Fibroblast of lung (primary cell): Measurements from ENCODE around the gene MEIOC. TPM values are rescaled to one million over a fixed set of nuclear protein-coding genes. Genes with fewer than 3 reads are reported as not detected.

Experiments
- DNase-seq, 2 donors: peaks; one replicate each; pipeline versions ENCODE4 v3.0.0 to v3.0.0-alpha.2; 2010; ENCODE audit warnings: low read depth in 2 of 2
- H2AFZ ChIP-seq: 2 replicates; pipeline ENCODE4 v1.5.1; 2012; ENCODE audit warnings: low read length, control low read depth, inconsistent platforms
- H3K27ac ChIP-seq: 2 replicates; pipeline ENCODE4 v1.5.1; 2011; ENCODE audit warnings: low read length, control low read depth; ENCODE audit not compliant: insufficient read depth
- H3K27me3 ChIP-seq: 2 replicates; pipeline ENCODE4 v1.5.1; 2011; ENCODE audit warnings: mild to moderate bottlenecking, low read length; ENCODE audit not compliant: control insufficient read depth, insufficient read depth
- H3K36me3 ChIP-seq: 2 replicates; pipeline ENCODE4 v1.5.1; 2011; ENCODE audit warnings: low read length; ENCODE audit not compliant: control insufficient read depth, insufficient read depth
- H3K4me1 ChIP-seq: 2 replicates; pipeline ENCODE4 v1.5.1; 2011; ENCODE audit warnings: low read length; ENCODE audit not compliant: control insufficient read depth, insufficient read depth; ENCODE audit errors: extremely low read depth
- H3K4me2 ChIP-seq: 2 replicates; pipeline ENCODE4 v1.5.1; 2011; ENCODE audit warnings: low read length, control low read depth; ENCODE audit not compliant: insufficient read depth; ENCODE audit errors: extremely low read depth
- H3K4me3 ChIP-seq, 4 experiments: fragments of 200-600 bp in 1 of 4; sonication (generic) in 1 of 4; replicated peaks in 1 of 4; 2 replicates each; pipeline ENCODE4 v1.5.1; 2011 to 2016; ENCODE audit warnings: low read length in 4 of 4, low read depth in 3 of 4, mild to moderate bottlenecking in 3 of 4, control low read depth in 2 of 4, inconsistent platforms in 1 of 4, mixed read lengths in 1 of 4; ENCODE audit not compliant: insufficient read depth in 1 of 4; ENCODE audit errors: control extremely low read depth in 1 of 4
- H3K79me2 ChIP-seq: 2 replicates; pipeline ENCODE4 v1.5.1; 2012; ENCODE audit warnings: mild to moderate bottlenecking, low read length, inconsistent platforms; ENCODE audit not compliant: control insufficient read depth, insufficient read depth
- H3K9ac ChIP-seq: 2 replicates; pipeline ENCODE4 v1.5.1; 2011; ENCODE audit warnings: mild to moderate bottlenecking, low read length, control low read depth; ENCODE audit not compliant: insufficient read depth
- H3K9me3 ChIP-seq: 2 replicates; pipeline ENCODE4 v1.5.1; 2012; ENCODE audit warnings: low read depth, low read length; ENCODE audit not compliant: control insufficient read depth, insufficient read depth
- H4K20me1 ChIP-seq: 2 replicates; pipeline ENCODE4 v1.5.1; 2011; ENCODE audit warnings: low read length; ENCODE audit not compliant: control insufficient read depth, insufficient read depth; ENCODE audit errors: extremely low read depth
- EZH2 ChIP-seq: IDR thresholded peaks from 2 replicates; pipeline ENCODE4 v1.5.1; 2012; ENCODE audit warnings: low read length, control low read depth, mild to moderate bottlenecking; ENCODE audit errors: missing control alignments
- polyA plus RNA-seq, 2 donors: library from polyadenylated mRNA; depleted of rRNA in 1 of 2; stranded (reverse) in 1 of 2; unstranded in 1 of 2; fragments of >200 nt; gene quantifications; 2 replicates each; pipeline ENCODE4 v1.2.1, GENCODE V29; 2011 to 2012; ENCODE audit warnings: missing spikeins in 1 of 2
- total RNA-seq: library from RNA; depleted of rRNA; stranded (reverse); fragments of >200 nt; gene quantifications from 2 replicates; pipeline ENCODE4 v1.2.1, GENCODE V29; 2014
- TF ChIP-seq, protein P1 (sequence below), 2 donors: IDR thresholded peaks in 1 of 2; conservative IDR thresholded peaks in 1 of 2; 1 replicate in 1 of 2; 2 replicates in 1 of 2; pipeline ENCODE4 v1.5.1; 2011 to 2012; ENCODE audit warnings: low read length in 2 of 2, control low read depth in 1 of 2, inconsistent platforms in 1 of 2, low read depth in 1 of 2, mild to moderate bottlenecking in 1 of 2

The MEIOC gene
- total and polyA plus RNA-seq, 2 donors (not counting 1 experiment from before 2014, with no cell fraction given): under 0.01 to 0.07 TPM

GRCh38 chr17:44608727-44609435 lies 47.4 kb upstream of the MEIOC start:
- no peak overlapping the region for H3K4me2 ChIP-seq
- H3K27ac ChIP-seq: no peak overlapping the region
- H3K79me2 ChIP-seq: no peaks in the 10 kb centered on the region
- DNase-seq: no peak
- H3K9me3 ChIP-seq: no peaks in the 10 kb centered on the region
- H3K27me3 ChIP-seq: no peaks in the 10 kb centered on the region
- no peak overlapping the region for H3K9ac ChIP-seq
- H2AFZ ChIP-seq: no peak overlapping the region
- H3K4me3 ChIP-seq: no peak overlapping the region
- TF ChIP-seq, protein P1, sequence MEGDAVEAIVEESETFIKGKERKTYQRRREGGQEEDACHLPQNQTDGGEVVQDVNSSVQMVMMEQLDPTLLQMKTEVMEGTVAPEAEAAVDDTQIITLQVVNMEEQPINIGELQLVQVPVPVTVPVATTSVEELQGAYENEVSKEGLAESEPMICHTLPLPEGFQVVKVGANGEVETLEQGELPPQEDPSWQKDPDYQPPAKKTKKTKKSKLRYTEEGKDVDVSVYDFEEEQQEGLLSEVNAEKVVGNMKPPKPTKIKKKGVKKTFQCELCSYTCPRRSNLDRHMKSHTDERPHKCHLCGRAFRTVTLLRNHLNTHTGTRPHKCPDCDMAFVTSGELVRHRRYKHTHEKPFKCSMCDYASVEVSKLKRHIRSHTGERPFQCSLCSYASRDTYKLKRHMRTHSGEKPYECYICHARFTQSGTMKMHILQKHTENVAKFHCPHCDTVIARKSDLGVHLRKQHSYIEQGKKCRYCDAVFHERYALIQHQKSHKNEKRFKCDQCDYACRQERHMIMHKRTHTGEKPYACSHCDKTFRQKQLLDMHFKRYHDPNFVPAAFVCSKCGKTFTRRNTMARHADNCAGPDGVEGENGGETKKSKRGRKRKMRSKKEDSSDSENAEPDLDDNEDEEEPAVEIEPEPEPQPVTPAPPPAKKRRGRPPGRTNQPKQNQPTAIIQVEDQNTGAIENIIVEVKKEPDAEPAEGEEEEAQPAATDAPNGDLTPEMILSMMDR (conservative IDR thresholded peaks at IDR 0.05 in 1 of 2, IDR thresholded peaks at IDR 0.05 in 1 of 2; ENCODE audit: low read depth in 1 of 2, low read length in 2 of 2): no peak
- TF ChIP-seq EZH2: no peak
- no peaks in the 10 kb centered on the region for H3K36me3 ChIP-seq
- peaks cover 8% of the 10 kb centered on the region for H3K4me1 ChIP-seq
- no peaks in the 10 kb centered on the region for H4K20me1 ChIP-seq

DNA sequence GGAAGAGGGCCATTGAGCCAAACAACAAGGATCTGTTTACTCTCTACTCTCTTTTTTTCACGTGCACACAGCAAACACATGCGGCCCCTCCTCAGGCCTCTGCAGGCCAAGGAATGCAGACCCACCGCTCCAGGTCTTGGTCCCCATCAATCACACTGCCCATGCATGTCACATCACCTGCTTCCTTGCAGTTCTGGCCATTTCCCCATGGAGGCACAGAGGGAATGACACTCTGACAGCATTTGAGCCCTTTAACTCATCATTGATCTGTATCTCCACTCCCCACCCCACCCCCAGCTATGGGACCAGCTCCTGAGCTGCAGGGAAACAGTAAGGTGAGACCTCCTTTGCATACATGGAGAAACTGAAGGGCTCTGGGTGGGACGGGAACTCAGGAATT lies 45.9 kb upstream of the MEIOC start:
- Histone ChIP-seq H3K27me3 (no peaks in the 10 kb centered on the region), H3K9ac (no peak overlapping the region), H4K20me1 (no peaks in the 10 kb centered on the region), H2AFZ (no peak overlapping the region), H3K4me1 (peaks cover 8% of the 10 kb centered on the region), H3K4me3 (no peak overlapping the region), H3K36me3 (no peaks in the 10 kb centered on the region), H3K4me2 (no peak overlapping the region), H3K27ac (no peak overlapping the region), H3K79me2 (no peaks in the 10 kb centered on the region), H3K9me3 (no peaks in the 10 kb centered on the region)
- no peak for TF ChIP-seq EZH2
- TF ChIP-seq, protein P1 (conservative IDR thresholded peaks at IDR 0.05 in 1 of 2, IDR thresholded peaks at IDR 0.05 in 1 of 2; ENCODE audit: low read depth in 1 of 2, low read length in 2 of 2): no peak
- DNase-seq: no peak

DNA sequence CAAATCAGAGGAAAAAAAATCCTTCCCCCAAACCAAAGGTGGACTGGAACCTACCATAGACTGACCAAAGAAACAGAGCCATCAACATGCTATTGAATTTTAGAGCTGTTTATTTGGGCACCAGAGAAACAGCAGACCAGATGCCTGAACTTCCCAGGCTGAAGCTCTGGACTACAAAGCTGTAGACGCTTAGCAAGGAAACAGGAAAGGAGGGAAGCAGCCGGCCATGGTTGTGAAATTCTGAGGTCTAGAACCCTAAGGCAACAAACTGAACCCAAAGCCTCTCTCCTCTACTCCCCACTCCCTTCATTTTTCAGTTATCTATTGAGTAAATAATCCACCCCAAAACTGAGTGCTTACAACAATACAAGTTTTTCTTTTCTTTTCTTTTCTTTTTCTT lies 45.4 kb upstream of the MEIOC start:
- peaks cover 8% of the 10 kb centered on the region for H3K4me1 ChIP-seq
- H3K27ac ChIP-seq: no peak overlapping the region
- DNase-seq: peak in 1 of 2 donors; percentile 26
- no peaks in the 10 kb centered on the region for H3K79me2 ChIP-seq
- H2AFZ ChIP-seq: no peak overlapping the region
- H3K4me3 ChIP-seq: no peak overlapping the region
- H3K4me2 ChIP-seq: no peak overlapping the region
- no peak overlapping the region for H3K9ac ChIP-seq
- H3K27me3 ChIP-seq: no peaks in the 10 kb centered on the region
- no peaks in the 10 kb centered on the region for H4K20me1 ChIP-seq
- no peak for TF ChIP-seq EZH2
- TF ChIP-seq, protein P1 (conservative IDR thresholded peaks at IDR 0.05 in 1 of 2, IDR thresholded peaks at IDR 0.05 in 1 of 2; ENCODE audit: low read depth in 1 of 2, low read length in 2 of 2): no peak
- H3K36me3 ChIP-seq: no peaks in the 10 kb centered on the region
- H3K9me3 ChIP-seq: no peaks in the 10 kb centered on the region
